ENCODE measurements around the gene RPTOR. TPM values are rescaled to one million over a fixed set of nuclear protein-coding genes. Genes with fewer than 3 reads are reported as not detected.

RPTOR gene
- total and polyA plus RNA-seq, 10 of the 15 experiments (the other 5 are each of a cell fraction or from before 2014, with no cell fraction given) = 0.18 to 32.1 (median 7.8) TPM

DNA sequence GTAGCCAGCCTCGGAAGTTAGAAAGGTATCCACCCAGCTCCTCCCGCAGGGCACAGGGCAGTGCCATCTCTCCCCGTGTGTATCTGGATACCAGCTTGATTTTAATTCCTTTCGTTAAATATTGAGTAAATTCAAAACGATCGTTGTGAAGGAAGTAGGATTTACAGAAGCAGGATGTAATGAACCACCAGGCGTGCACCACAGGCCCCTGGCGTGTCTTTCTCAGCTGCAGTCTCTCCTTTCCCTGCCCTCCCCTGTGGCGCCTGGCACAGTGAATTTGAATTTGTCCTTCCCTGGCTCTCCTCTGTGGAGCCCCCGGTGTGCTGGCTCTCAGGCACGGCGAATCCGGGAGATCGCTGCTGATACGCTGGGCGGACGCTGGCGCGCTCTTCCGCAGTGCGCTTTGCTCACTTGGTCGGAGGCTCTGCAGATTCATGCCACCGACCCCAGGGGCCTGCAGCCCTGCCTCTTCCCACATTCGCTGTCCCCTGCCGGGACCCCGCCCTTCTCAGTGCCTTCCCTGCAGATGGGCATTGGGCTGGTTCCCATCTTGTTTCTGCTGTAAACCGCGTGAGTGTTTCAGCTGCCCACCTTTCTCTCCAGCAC, 164.6 kb downstream of the RPTOR start:
- DNase-seq (ENCODE audit: low read depth, low spot score) (no peak), FAIRE-seq (no peak), ATAC-seq (no peak)
- ChIA-PET POLR2A (no interaction called here), SMC1A (ENCODE audit: uncharacterized antibody, unreplicated experiment) (no interaction called here), RAD21 (ENCODE audit: unreplicated experiment) (no interaction called here), CTCF (no interaction called here)
- BruUV-seq (replicated peaks) = no TSS peak
- in situ Hi-C loops (cut with MboI) = no loop called here
- peaks cover 0 to 3% of the 10 kb centered on the region in 2 experiments; a peak in 3 of 4 replicates for H3K36me3 ChIP-seq (ENCODE audit: control insufficient read depth in 2 of 2, insufficient read depth in 2 of 2, low read length in 1 of 2)
- H3K27ac ChIP-seq (ENCODE audit: control insufficient read depth, insufficient read depth) = no peak overlapping the region
- intact Hi-C loops (cut with micrococcal nuclease; ENCODE audit: unreplicated experiment) = no loop called here
- H3K27me3 ChIP-seq (replicated peaks in 1 of 2; ENCODE audit: control insufficient read depth in 2 of 2, insufficient read depth in 2 of 2, low read length in 1 of 2) = no peaks in the 10 kb centered on the region
- peaks cover 5% of the 10 kb centered on the region; the same call in 1 of the 2 replicates for H3K4me1 ChIP-seq (ENCODE audit: control insufficient read depth, insufficient read depth, low read length)
- no peak overlapping the region for H3K4me2 ChIP-seq (ENCODE audit: control insufficient read depth, insufficient read depth)
- H3K79me2 ChIP-seq (ENCODE audit: control insufficient read depth, insufficient read depth, low read length) = no peaks in the 10 kb centered on the region; the same call in 1 of the 2 replicates
- H3K9me3 ChIP-seq (replicated peaks; ENCODE audit: control insufficient read depth, insufficient read depth, low read length) = no peaks in the 10 kb centered on the region
- no peak overlapping the region for H2AFZ ChIP-seq (ENCODE audit: control insufficient read depth, low read depth, low read length)
- H3K4me3 ChIP-seq = no peak overlapping the region
- WGBS (ENCODE audit: insufficient coverage, insufficient replicate concordance, low lambda C conversion rate, missing lambda C conversion rate) = 93% methylated on average over 28 of the region's 28 CpGs
- no peaks in the 10 kb centered on the region; the same call in 1 of the 2 replicates for H4K20me1 ChIP-seq (ENCODE audit: control insufficient read depth, insufficient read depth)
- no peak overlapping the region for H3K9ac ChIP-seq (ENCODE audit: control insufficient read depth, insufficient read depth, low read length)
- TF ChIP-seq PML (IDR thresholded peaks at IDR 0.05; ENCODE audit: low read length) = no peak
- TF ChIP-seq, protein P1, sequence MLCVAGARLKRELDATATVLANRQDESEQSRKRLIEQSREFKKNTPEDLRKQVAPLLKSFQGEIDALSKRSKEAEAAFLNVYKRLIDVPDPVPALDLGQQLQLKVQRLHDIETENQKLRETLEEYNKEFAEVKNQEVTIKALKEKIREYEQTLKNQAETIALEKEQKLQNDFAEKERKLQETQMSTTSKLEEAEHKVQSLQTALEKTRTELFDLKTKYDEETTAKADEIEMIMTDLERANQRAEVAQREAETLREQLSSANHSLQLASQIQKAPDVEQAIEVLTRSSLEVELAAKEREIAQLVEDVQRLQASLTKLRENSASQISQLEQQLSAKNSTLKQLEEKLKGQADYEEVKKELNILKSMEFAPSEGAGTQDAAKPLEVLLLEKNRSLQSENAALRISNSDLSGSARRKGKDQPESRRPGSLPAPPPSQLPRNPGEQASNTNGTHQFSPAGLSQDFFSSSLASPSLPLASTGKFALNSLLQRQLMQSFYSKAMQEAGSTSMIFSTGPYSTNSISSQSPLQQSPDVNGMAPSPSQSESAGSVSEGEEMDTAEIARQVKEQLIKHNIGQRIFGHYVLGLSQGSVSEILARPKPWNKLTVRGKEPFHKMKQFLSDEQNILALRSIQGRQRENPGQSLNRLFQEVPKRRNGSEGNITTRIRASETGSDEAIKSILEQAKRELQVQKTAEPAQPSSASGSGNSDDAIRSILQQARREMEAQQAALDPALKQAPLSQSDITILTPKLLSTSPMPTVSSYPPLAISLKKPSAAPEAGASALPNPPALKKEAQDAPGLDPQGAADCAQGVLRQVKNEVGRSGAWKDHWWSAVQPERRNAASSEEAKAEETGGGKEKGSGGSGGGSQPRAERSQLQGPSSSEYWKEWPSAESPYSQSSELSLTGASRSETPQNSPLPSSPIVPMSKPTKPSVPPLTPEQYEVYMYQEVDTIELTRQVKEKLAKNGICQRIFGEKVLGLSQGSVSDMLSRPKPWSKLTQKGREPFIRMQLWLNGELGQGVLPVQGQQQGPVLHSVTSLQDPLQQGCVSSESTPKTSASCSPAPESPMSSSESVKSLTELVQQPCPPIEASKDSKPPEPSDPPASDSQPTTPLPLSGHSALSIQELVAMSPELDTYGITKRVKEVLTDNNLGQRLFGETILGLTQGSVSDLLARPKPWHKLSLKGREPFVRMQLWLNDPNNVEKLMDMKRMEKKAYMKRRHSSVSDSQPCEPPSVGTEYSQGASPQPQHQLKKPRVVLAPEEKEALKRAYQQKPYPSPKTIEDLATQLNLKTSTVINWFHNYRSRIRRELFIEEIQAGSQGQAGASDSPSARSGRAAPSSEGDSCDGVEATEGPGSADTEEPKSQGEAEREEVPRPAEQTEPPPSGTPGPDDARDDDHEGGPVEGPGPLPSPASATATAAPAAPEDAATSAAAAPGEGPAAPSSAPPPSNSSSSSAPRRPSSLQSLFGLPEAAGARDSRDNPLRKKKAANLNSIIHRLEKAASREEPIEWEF (IDR thresholded peaks at IDR 0.05; ENCODE audit: insufficient replicate concordance, low read depth, low read length) = no peak
- TF ChIP-seq, protein P2, sequence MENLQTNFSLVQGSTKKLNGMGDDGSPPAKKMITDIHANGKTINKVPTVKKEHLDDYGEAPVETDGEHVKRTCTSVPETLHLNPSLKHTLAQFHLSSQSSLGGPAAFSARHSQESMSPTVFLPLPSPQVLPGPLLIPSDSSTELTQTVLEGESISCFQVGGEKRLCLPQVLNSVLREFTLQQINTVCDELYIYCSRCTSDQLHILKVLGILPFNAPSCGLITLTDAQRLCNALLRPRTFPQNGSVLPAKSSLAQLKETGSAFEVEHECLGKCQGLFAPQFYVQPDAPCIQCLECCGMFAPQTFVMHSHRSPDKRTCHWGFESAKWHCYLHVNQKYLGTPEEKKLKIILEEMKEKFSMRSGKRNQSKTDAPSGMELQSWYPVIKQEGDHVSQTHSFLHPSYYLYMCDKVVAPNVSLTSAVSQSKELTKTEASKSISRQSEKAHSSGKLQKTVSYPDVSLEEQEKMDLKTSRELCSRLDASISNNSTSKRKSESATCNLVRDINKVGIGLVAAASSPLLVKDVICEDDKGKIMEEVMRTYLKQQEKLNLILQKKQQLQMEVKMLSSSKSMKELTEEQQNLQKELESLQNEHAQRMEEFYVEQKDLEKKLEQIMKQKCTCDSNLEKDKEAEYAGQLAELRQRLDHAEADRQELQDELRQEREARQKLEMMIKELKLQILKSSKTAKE (IDR thresholded peaks at IDR 0.05; ENCODE audit: low read depth, poor library complexity, severe bottlenecking) = no peak
- no peak for TF ChIP-seq ELK1 (IDR thresholded peaks at IDR 0.05; ENCODE audit: low read depth, low read length)
- TF ChIP-seq EZH2 (IDR thresholded peaks at IDR 0.05; ENCODE audit: borderline replicate concordance, control insufficient read depth, low read depth, low read length) = no peak
